ENCODE measurements around the gene RAP1GDS1.

The RAP1GDS1 gene

GRCh38 chr4:98462487-98462886, 201.3 kb downstream of the RAP1GDS1 start:
- no peak overlapping the region for H3K9ac ChIP-seq (ENCODE audit: insufficient read length, low read depth)
- H3K4me3 ChIP-seq (ENCODE audit: insufficient read length, low read depth): no peak overlapping the region
- no peaks in the 10 kb centered on the region for H3K4me1 ChIP-seq (ENCODE audit: insufficient read depth, insufficient read length)
- no peaks in the 10 kb centered on the region for H3K9me3 ChIP-seq (ENCODE audit: insufficient read depth, low read length)
- no peaks in the 10 kb centered on the region for H3K27me3 ChIP-seq (ENCODE audit: insufficient read depth, insufficient read length)
- H3K36me3 ChIP-seq (ENCODE audit: insufficient read depth, insufficient read length, low read length): no peaks in the 10 kb centered on the region
- TF ChIP-seq SUZ12 (IDR thresholded peaks at IDR 0.05; ENCODE audit: extremely low read depth, insufficient read depth, insufficient read length) (no peak), YY1 (IDR thresholded peaks at IDR 0.05; ENCODE audit: insufficient read depth, insufficient read length) (no peak), ZNF274 (IDR thresholded peaks at IDR 0.05; ENCODE audit: low read depth, low read length) (no peak)
- DNase-seq (ENCODE audit: low read depth, low spot score): no peak

DNA sequence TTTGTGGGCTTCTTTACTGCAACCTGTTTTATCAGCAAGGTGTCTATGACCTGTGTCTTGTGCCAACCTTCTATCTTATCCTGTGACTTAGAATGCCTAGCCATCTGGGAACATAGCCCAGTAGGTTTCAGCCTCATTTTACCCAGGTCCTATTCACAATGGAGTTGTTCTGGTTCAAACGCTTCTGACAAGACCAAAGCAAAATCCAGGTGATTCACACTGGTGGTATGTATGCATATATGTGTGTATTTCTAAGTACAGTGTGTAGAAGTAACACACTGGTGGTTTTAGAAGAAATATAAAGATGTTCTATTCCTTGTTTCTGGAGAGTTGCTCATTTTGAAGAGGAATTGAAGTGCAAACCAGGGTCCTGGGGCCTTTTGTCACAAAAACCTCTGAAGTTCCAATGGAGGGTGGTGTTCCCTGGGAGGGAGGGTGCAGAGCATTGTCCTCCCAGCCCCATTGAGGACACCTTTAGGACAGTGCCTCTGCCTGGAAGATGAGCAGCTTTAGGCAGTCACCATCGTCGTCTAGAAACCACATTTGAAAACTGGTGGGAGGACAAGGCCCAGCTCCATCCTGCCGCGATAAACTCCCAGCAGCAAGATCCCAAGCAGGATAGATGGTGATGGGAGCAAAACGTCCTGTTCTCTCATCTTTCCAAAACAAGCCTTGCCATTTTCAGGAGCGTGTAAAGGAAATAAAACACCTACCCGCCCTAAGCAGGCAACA, 205.8 kb downstream of the RAP1GDS1 start:
- H3K27me3 ChIP-seq (ENCODE audit: insufficient read depth, insufficient read length): no peaks in the 10 kb centered on the region
- no peak overlapping the region for H3K4me3 ChIP-seq (ENCODE audit: insufficient read length, low read depth)
- H3K4me1 ChIP-seq (ENCODE audit: insufficient read depth, insufficient read length): no peaks in the 10 kb centered on the region
- no peak for DNase-seq (ENCODE audit: low read depth, low spot score)
- no peak overlapping the region for H3K9ac ChIP-seq (ENCODE audit: insufficient read length, low read depth)
- TF ChIP-seq ZNF274 (IDR thresholded peaks at IDR 0.05; ENCODE audit: low read depth, low read length) (no peak), YY1 (IDR thresholded peaks at IDR 0.05; ENCODE audit: insufficient read depth, insufficient read length) (no peak)
- no peaks in the 10 kb centered on the region for H3K9me3 ChIP-seq (ENCODE audit: insufficient read depth, low read length)
- H3K36me3 ChIP-seq (ENCODE audit: insufficient read depth, insufficient read length, low read length): no peaks in the 10 kb centered on the region

DNA sequence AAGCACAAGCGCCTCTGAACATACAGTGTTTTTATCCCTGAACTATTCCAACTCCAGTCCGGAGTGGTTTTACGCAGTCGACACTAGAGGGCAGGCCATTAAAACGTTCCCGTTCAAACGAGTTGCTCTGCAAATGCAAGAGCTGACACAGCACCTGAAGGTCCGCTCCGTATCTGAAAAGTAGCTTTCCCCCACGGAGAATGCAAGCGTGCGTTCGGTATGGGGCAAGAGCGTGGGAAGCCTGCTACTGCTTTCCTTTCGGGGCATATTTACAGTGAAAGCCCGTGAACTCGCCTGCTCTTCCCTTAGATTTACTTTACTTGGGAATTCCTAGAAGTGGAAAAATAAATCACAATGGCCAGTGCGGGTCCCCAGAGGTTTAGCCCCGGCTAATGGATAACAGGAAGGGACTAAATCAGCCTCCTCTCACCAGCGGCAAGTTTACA, 206.5 kb downstream of the RAP1GDS1 start:
- H3K36me3 ChIP-seq (ENCODE audit: insufficient read depth, insufficient read length, low read length): no peaks in the 10 kb centered on the region
- H3K4me1 ChIP-seq (ENCODE audit: insufficient read depth, insufficient read length): no peaks in the 10 kb centered on the region
- TF ChIP-seq YY1 (IDR thresholded peaks at IDR 0.05; ENCODE audit: insufficient read depth, insufficient read length) (no peak), SUZ12 (IDR thresholded peaks at IDR 0.05; ENCODE audit: extremely low read depth, insufficient read depth, insufficient read length) (no peak), ZNF274 (IDR thresholded peaks at IDR 0.05; ENCODE audit: low read depth, low read length) (no peak)
- DNase-seq (ENCODE audit: low read depth, low spot score): peak; percentile 57
- H3K4me3 ChIP-seq (ENCODE audit: insufficient read length, low read depth): peak overlapping the region; percentile 22
- H3K9me3 ChIP-seq (ENCODE audit: insufficient read depth, low read length): no peaks in the 10 kb centered on the region
- H3K9ac ChIP-seq (ENCODE audit: insufficient read length, low read depth): peak overlapping the region; percentile 76
- H3K27me3 ChIP-seq (ENCODE audit: insufficient read depth, insufficient read length): no peaks in the 10 kb centered on the region

GRCh38 chr4:98468709-98469108, 207.5 kb downstream of the RAP1GDS1 start:
- Histone ChIP-seq H3K27me3 (ENCODE audit: insufficient read depth, insufficient read length) (no peaks in the 10 kb centered on the region), H3K4me3 (ENCODE audit: insufficient read length, low read depth) (no peak overlapping the region), H3K9ac (ENCODE audit: insufficient read length, low read depth) (no peak overlapping the region), H3K9me3 (ENCODE audit: insufficient read depth, low read length) (no peaks in the 10 kb centered on the region), H3K36me3 (ENCODE audit: insufficient read depth, insufficient read length, low read length) (no peaks in the 10 kb centered on the region), H3K4me1 (ENCODE audit: insufficient read depth, insufficient read length) (no peaks in the 10 kb centered on the region)
- TF ChIP-seq YY1 (IDR thresholded peaks at IDR 0.05; ENCODE audit: insufficient read depth, insufficient read length): no peak
- TF ChIP-seq ZNF274 (IDR thresholded peaks at IDR 0.05; ENCODE audit: low read depth, low read length): no peak
- TF ChIP-seq SUZ12 (IDR thresholded peaks at IDR 0.05; ENCODE audit: extremely low read depth, insufficient read depth, insufficient read length): no peak
- no peak for DNase-seq (ENCODE audit: low read depth, low spot score)

GRCh38 chr4:98469771-98470170, 208.6 kb downstream of the RAP1GDS1 start:
- no peak overlapping the region for H3K9ac ChIP-seq (ENCODE audit: insufficient read length, low read depth)
- no peaks in the 10 kb centered on the region for H3K4me1 ChIP-seq (ENCODE audit: insufficient read depth, insufficient read length)
- H3K4me3 ChIP-seq (ENCODE audit: insufficient read length, low read depth): no peak overlapping the region
- H3K9me3 ChIP-seq (ENCODE audit: insufficient read depth, low read length): no peaks in the 10 kb centered on the region
- no peaks in the 10 kb centered on the region for H3K36me3 ChIP-seq (ENCODE audit: insufficient read depth, insufficient read length, low read length)
- no peaks in the 10 kb centered on the region for H3K27me3 ChIP-seq (ENCODE audit: insufficient read depth, insufficient read length)
- DNase-seq (ENCODE audit: low read depth, low spot score): no peak
- no peak for TF ChIP-seq ZNF274 (IDR thresholded peaks at IDR 0.05; ENCODE audit: low read depth, low read length)

DNA sequence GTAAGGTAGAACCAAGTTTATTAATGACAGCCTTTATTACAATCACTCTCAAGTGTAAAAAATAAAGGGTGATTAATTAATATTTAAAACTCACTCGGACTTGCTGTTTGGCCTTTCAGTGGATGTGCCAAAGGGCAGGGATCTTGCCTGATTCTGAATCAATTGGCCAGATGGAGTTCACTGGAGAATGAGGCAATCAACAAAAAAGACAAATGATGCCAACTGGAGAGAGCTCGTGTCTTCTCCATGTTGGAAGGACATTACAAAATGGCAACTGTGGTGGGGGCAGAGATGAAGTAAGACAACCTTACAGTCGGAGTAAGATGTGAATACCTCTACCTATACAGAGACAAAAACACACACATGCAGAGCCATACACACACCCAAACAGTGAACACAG, 209.2 kb downstream of the RAP1GDS1 start:
- Histone ChIP-seq H3K27me3 (ENCODE audit: insufficient read depth, insufficient read length) (no peaks in the 10 kb centered on the region), H3K9me3 (ENCODE audit: insufficient read depth, low read length) (no peaks in the 10 kb centered on the region), H3K4me3 (ENCODE audit: insufficient read length, low read depth) (no peak overlapping the region), H3K36me3 (ENCODE audit: insufficient read depth, insufficient read length, low read length) (no peaks in the 10 kb centered on the region), H3K9ac (ENCODE audit: insufficient read length, low read depth) (no peak overlapping the region), H3K4me1 (ENCODE audit: insufficient read depth, insufficient read length) (no peaks in the 10 kb centered on the region)
- no peak for TF ChIP-seq ZNF274 (IDR thresholded peaks at IDR 0.05; ENCODE audit: low read depth, low read length)
- TF ChIP-seq SUZ12 (IDR thresholded peaks at IDR 0.05; ENCODE audit: extremely low read depth, insufficient read depth, insufficient read length): no peak
- no peak for TF ChIP-seq YY1 (IDR thresholded peaks at IDR 0.05; ENCODE audit: insufficient read depth, insufficient read length)
- no peak for DNase-seq (ENCODE audit: low read depth, low spot score)

DNA sequence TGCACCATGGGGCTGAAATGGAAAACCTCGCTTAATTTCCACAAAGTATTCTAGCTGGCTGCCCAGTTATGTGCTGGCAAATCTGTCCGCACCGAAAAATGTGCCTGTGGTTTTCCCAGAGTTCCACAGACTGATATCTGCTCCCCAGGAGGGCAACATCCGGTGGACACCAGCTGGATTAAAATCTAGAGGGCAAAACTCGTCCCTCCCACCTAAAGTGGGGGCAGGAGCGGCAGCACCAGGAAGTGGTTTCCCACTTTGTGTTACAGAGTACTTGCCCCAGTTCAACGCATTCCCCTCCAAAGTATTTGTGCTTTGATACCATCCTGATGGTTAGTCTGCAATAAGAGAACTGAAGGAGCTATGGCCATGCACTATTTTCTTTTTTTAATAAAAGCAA, 209.6 kb downstream of the RAP1GDS1 start:
- DNase-seq (ENCODE audit: low read depth, low spot score): no peak
- Histone ChIP-seq H3K9ac (ENCODE audit: insufficient read length, low read depth) (no peak overlapping the region), H3K9me3 (ENCODE audit: insufficient read depth, low read length) (no peaks in the 10 kb centered on the region), H3K4me1 (ENCODE audit: insufficient read depth, insufficient read length) (no peaks in the 10 kb centered on the region), H3K27me3 (ENCODE audit: insufficient read depth, insufficient read length) (no peaks in the 10 kb centered on the region), H3K36me3 (ENCODE audit: insufficient read depth, insufficient read length, low read length) (no peaks in the 10 kb centered on the region), H3K4me3 (ENCODE audit: insufficient read length, low read depth) (no peak overlapping the region)
- TF ChIP-seq YY1 (IDR thresholded peaks at IDR 0.05; ENCODE audit: insufficient read depth, insufficient read length): no peak
- no peak for TF ChIP-seq ZNF274 (IDR thresholded peaks at IDR 0.05; ENCODE audit: low read depth, low read length)
- TF ChIP-seq SUZ12 (IDR thresholded peaks at IDR 0.05; ENCODE audit: extremely low read depth, insufficient read depth, insufficient read length): no peak

All from NT2/D1 (cell line).